WTC11 (cell line): ENCODE data around the gene GRPEL2.

ENCODE experiments used
- CBFB ChIP-seq: sonication (generic); formaldehyde crosslinking; IDR thresholded peaks from 2 replicates; pipeline ENCODE4 v1.8.1; 2022; ENCODE audit warnings: mild to moderate bottlenecking, low read depth, missing genetic modification reagents
- ETV6 ChIP-seq: sonication (generic); formaldehyde crosslinking; IDR thresholded peaks from 2 replicates; pipeline ENCODE4 v1.8.1; 2022; ENCODE audit warnings: mild to moderate bottlenecking, missing genetic modification reagents
- IRF2 ChIP-seq: sonication (generic); formaldehyde crosslinking; IDR thresholded peaks from 2 replicates; pipeline ENCODE4 v1.8.0; 2022; ENCODE audit warnings: low read depth, missing genetic modification reagents, borderline replicate concordance
- NFYB ChIP-seq: sonication (generic); formaldehyde crosslinking; conservative IDR thresholded peaks from 2 replicates; pipeline ENCODE4 v1.8.0; 2022; ENCODE audit warnings: low read depth, missing genetic modification reagents
- NR1H2 ChIP-seq: sonication (generic); formaldehyde crosslinking; IDR thresholded peaks from 2 replicates; pipeline ENCODE4 v1.9.0; 2021; ENCODE audit warnings: mild to moderate bottlenecking, moderate library complexity, missing genetic modification reagents
- NR3C1 ChIP-seq: sonication (generic); formaldehyde crosslinking; conservative IDR thresholded peaks from 2 replicates; pipeline ENCODE4 v1.8.1; 2023; ENCODE audit warnings: low read depth, mild to moderate bottlenecking, missing genetic modification reagents
- SP1 ChIP-seq: sonication (generic); formaldehyde crosslinking; conservative IDR thresholded peaks from 2 replicates; pipeline ENCODE4 v1.8.1; 2022; ENCODE audit warnings: missing genetic modification reagents
- TCF7 ChIP-seq: sonication (generic); formaldehyde crosslinking; IDR thresholded peaks from 2 replicates; pipeline ENCODE4 v1.8.0; 2022; ENCODE audit warnings: mild to moderate bottlenecking, low read depth, missing genetic modification reagents, moderate library complexity
- TP53 ChIP-seq: sonication (generic); formaldehyde crosslinking; IDR thresholded peaks from 2 replicates; pipeline ENCODE4 v1.8.1; 2023; ENCODE audit warnings: mild to moderate bottlenecking, missing genetic modification reagents
- TF ChIP-seq, protein P1 (sequence below): fragments of 200-600 bp; IDR thresholded peaks from 2 replicates; pipeline ENCODE4 v1.8.0; 2022; ENCODE audit warnings: antibody characterized with exemption
- TF ChIP-seq, protein P2 (sequence below): sonication (generic); formaldehyde crosslinking; IDR thresholded peaks from 2 replicates; pipeline ENCODE4 v1.8.1; 2023; ENCODE audit warnings: mild to moderate bottlenecking, missing genetic modification reagents

DNA sequence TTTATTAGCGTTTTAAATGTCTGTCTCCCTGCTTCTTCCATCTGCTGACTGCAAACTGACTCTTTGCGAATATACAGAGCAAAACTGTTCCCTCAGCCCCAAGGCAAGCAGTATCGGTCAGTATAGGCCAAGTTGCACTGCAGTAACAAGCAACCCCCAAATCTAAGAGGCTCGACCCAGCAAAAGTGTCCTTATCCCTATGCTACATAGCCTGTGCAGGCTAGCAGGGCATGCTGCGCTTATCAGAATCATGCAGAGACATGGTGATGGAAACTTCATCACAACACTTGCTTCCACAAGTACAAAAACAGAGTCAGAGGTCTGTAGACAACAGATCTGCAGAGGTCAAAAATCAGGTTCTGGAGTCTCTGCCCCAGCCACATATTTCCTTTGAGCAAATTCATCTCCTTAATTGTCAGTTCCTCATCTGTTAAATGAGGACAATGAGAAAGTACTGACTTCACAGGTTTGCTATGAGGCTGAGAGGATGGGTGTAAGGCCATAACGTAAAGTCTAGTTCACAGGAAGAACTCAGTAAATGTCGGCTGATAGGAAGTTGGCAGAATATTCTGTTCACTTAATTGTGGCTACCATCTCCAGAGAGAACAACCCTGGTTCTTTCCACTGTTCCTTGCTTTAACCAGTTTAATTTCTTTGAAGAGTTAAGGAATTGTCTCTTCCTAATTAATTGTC lies 43.3 kb downstream of the GRPEL2 start:
- TF ChIP-seq, protein P1, sequence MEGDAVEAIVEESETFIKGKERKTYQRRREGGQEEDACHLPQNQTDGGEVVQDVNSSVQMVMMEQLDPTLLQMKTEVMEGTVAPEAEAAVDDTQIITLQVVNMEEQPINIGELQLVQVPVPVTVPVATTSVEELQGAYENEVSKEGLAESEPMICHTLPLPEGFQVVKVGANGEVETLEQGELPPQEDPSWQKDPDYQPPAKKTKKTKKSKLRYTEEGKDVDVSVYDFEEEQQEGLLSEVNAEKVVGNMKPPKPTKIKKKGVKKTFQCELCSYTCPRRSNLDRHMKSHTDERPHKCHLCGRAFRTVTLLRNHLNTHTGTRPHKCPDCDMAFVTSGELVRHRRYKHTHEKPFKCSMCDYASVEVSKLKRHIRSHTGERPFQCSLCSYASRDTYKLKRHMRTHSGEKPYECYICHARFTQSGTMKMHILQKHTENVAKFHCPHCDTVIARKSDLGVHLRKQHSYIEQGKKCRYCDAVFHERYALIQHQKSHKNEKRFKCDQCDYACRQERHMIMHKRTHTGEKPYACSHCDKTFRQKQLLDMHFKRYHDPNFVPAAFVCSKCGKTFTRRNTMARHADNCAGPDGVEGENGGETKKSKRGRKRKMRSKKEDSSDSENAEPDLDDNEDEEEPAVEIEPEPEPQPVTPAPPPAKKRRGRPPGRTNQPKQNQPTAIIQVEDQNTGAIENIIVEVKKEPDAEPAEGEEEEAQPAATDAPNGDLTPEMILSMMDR: no peak
- TF ChIP-seq IRF2 (CRISPR knock-in tag) (no peak), ETV6 (CRISPR knock-in tag) (no peak), NR1H2 (CRISPR knock-in tag) (no peak), TP53 (no peak), NFYB (no peak), CBFB (no peak), TCF7 (no peak), SP1 (CRISPR knock-in tag) (no peak), NR3C1 (CRISPR knock-in tag) (no peak)
- TF ChIP-seq, protein P2, sequence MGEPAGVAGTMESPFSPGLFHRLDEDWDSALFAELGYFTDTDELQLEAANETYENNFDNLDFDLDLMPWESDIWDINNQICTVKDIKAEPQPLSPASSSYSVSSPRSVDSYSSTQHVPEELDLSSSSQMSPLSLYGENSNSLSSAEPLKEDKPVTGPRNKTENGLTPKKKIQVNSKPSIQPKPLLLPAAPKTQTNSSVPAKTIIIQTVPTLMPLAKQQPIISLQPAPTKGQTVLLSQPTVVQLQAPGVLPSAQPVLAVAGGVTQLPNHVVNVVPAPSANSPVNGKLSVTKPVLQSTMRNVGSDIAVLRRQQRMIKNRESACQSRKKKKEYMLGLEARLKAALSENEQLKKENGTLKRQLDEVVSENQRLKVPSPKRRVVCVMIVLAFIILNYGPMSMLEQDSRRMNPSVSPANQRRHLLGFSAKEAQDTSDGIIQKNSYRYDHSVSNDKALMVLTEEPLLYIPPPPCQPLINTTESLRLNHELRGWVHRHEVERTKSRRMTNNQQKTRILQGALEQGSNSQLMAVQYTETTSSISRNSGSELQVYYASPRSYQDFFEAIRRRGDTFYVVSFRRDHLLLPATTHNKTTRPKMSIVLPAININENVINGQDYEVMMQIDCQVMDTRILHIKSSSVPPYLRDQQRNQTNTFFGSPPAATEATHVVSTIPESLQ (CRISPR knock-in tag): no peak
